Measurements from ENCODE around the gene BAHCC1. TPM values are rescaled to one million over a fixed set of nuclear protein-coding genes. Genes with fewer than 3 reads are reported as not detected.

The BAHCC1 gene
- total and polyA plus RNA-seq, 2 donors (not counting 3 experiments of a cell fraction or from before 2014, with no cell fraction given), result 4.7 to 11.6 TPM

DNA sequence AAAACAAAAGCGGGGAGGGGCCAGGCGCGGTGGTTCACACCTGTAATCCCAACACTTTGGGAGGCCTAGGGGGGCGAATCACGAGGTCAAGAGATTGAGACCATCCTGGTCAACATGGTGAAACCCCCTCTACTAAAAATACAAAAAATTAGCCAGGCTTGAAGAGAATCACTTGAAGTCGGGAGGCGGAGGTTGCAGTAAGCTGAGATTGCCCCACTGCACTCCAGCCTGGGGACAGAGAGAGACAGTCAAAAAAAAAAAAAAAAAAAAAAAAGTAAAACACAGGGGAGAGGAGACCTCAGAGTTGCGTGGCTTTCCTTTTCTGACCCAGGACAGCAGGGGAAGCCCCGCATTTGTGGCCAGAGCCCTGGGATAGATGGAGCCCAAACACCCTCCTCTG, 97.4 kb downstream of the BAHCC1 start:
- dilution Hi-C loops (cut with MboI; ENCODE audit: extremely low pct_ligation_motif_present, low sequenced_read_pairs), result no loop called here
- Histone ChIP-seq H3K4me2 (ENCODE audit: insufficient read depth, low read length) (no peak overlapping the region), H3K79me2 (ENCODE audit: control insufficient read depth, insufficient read depth, low read length) (no peaks in the 10 kb centered on the region), H3K4me1 (ENCODE audit: control insufficient read depth, extremely low read depth, insufficient read depth, low read length) (peaks cover 6% of the 10 kb centered on the region), H3K27me3 (ENCODE audit: control insufficient read depth in 2 of 2, insufficient read depth in 2 of 2, low read length in 2 of 2) (peaks cover 6 to 12% of the 10 kb centered on the region in 2 experiments), H3K9ac (replicated peaks; ENCODE audit: extremely low read depth, insufficient read depth, low read length) (no peak overlapping the region), H4K20me1 (replicated peaks; ENCODE audit: control insufficient read depth, extremely low read depth, insufficient read depth, low read length) (no peaks in the 10 kb centered on the region), H2AFZ (ENCODE audit: low read depth, low read length) (no peak overlapping the region), H3K9me3 (replicated peaks; ENCODE audit: control insufficient read depth, insufficient read depth, low read length) (no peaks in the 10 kb centered on the region), H3K4me3 (replicated peaks in 1 of 3; ENCODE audit: insufficient read depth in 1 of 3, low read depth in 1 of 3, low read length in 3 of 3) (no peak overlapping the region), H3K36me3 (ENCODE audit: control insufficient read depth in 2 of 2, extremely low read depth in 1 of 2, insufficient read depth in 2 of 2, low read length in 2 of 2) (no peaks in the 10 kb centered on the region), H3K9me1 (replicated peaks; ENCODE audit: control insufficient read depth, extremely low read depth, insufficient read depth, low read length) (no peaks in the 10 kb centered on the region), H3K27ac (ENCODE audit: insufficient read depth, low read depth, low read length) (no peak overlapping the region)
- intact Hi-C loops (cut with micrococcal nuclease), result no loop called here
- DNase-seq (ENCODE audit: low read depth, low spot score), result no peak
- no peak for TF ChIP-seq POLR2A (IDR thresholded peaks at IDR 0.05; ENCODE audit: low read depth, low read length)
- TF ChIP-seq CTCF (IDR thresholded peaks at IDR 0.05; ENCODE audit: extremely low read depth in 1 of 2, insufficient read depth in 1 of 2, low read depth in 1 of 2, low read length in 2 of 2), result no peak
- no peak for TF ChIP-seq EZH2 (IDR thresholded peaks at IDR 0.05; ENCODE audit: borderline replicate concordance, low read depth, low read length, severe bottlenecking)
- no peak for TF ChIP-seq MYC (IDR thresholded peaks at IDR 0.05; ENCODE audit: low read depth, low read length)
- no peak for TF ChIP-seq FOS (IDR thresholded peaks at IDR 0.05; ENCODE audit: borderline replicate concordance, insufficient read depth, low read length)
- TF ChIP-seq, protein P1, sequence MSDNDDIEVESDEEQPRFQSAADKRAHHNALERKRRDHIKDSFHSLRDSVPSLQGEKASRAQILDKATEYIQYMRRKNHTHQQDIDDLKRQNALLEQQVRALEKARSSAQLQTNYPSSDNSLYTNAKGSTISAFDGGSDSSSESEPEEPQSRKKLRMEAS (IDR thresholded peaks at IDR 0.05; ENCODE audit: insufficient read depth, insufficient read length), result no peak
- TF ChIP-seq GATA2 (IDR thresholded peaks at IDR 0.05; ENCODE audit: insufficient read depth, insufficient read length, low read depth, low read length), result no peak
- no peak for TF ChIP-seq JUN (IDR thresholded peaks at IDR 0.05; ENCODE audit: borderline replicate concordance, insufficient read depth, insufficient read length, low read depth)
- TF ChIP-seq POLR2AphosphoS5 (IDR thresholded peaks at IDR 0.05; ENCODE audit: insufficient read depth, low read depth, low read length), result no peak
- no peak for FAIRE-seq
- no TSS peak for BruUV-seq (replicated peaks)
- ChIA-PET POLR2A (no interaction called here), CTCF (interaction anchor here (1.2 kb wide), 1 partner anchor 8 kb away, joined by 3 read pairs; no protein-coding TSS in a partner anchor)

All from endothelial cell of umbilical vein (primary cell).